K562 (cell line): ENCODE measurements around the gene TMEM72. TPM values are rescaled to one million over a fixed set of nuclear protein-coding genes. Genes with fewer than 3 reads are reported as not detected.

Experiments used
- ATAC-seq: fragments of 200-7000 bp; cut with Tn5 transposase; 3 replicates; pipeline ENCODE4 v1.9.1; 2020; ENCODE audit warnings: moderate library complexity
- BruUV-seq: library from RNA; stranded (reverse); fragments of 400-500 nt; replicated peaks from 2 replicates; lab custom pipeline; 2021; lab: Mats Ljungman, UMichigan
- CTCF ChIA-PET: fragments of 300-600 bp; formaldehyde crosslinking; extraction: SDS; loops from one replicate; lab custom pipeline; 2021; ENCODE audit warnings: low intra/inter-chr PET ratio; lab: Yijun Ruan, JAX
- POLR2A ChIA-PET: fragments of 300-600, 350-650 bp; sonication (Branson Sonifier 250); formaldehyde crosslinking; extraction: SDS; loops from one replicate; lab custom pipeline; 2021; ENCODE audit warnings: antibody characterized with exemption, inconsistent platforms; lab: Yijun Ruan, JAX
- DNase-seq, 4 experiments: peaks; one replicate each; pipeline versions ENCODE4 v3.0.0 to v3.0.0-alpha.2; 2011 to 2018; ENCODE audit warnings: low spot score in 3 of 4, mixed read lengths in 3 of 4; ENCODE audit errors: extremely low read depth in 1 of 4
- FAIRE-seq: peaks from 2 replicates; lab custom pipeline; 2011; peaks lifted over from hg19 to GRCh38; lab: Jason Lieb, UNC
- H2AFZ ChIP-seq: 2 replicates; pipeline ENCODE4 v1.6.0; 2011; ENCODE audit warnings: low read depth, low read length, control low read depth, inconsistent platforms
- H3K27ac ChIP-seq: fragments of 200-600 bp; 3 replicates; pipeline ENCODE4 v1.8.0; 2011; ENCODE audit warnings: low read depth, mild to moderate bottlenecking, control low read depth, inconsistent platforms, low read length, moderate library complexity, mixed read lengths; ENCODE audit errors: extremely low read depth
- H3K27me3 ChIP-seq, 2 experiments: fragments of 300-600 bp in 1 of 2; 2 replicates in 1 of 2; 3 replicates in 1 of 2; pipeline versions ENCODE4 v1.6.0 to v1.8.0; 2011; ENCODE audit warnings: inconsistent platforms in 2 of 2, low read length in 2 of 2, mild to moderate bottlenecking in 1 of 2, mixed read lengths in 1 of 2, moderate library complexity in 1 of 2; ENCODE audit not compliant: control insufficient read depth in 2 of 2, insufficient read depth in 2 of 2
- H3K36me3 ChIP-seq: fragments of 300-600 bp; 3 replicates; pipeline ENCODE4 v1.8.0; 2011; ENCODE audit warnings: mild to moderate bottlenecking, low read length, inconsistent platforms; ENCODE audit not compliant: control insufficient read depth, insufficient read depth
- H3K4me1 ChIP-seq, 2 experiments: fragments of 200-600 bp in 1 of 2; replicated peaks in 1 of 2; 2 replicates in 1 of 2; 3 replicates in 1 of 2; pipeline versions ENCODE4 v1.5.1 to v1.8.0; 2011; ENCODE audit warnings: inconsistent platforms in 2 of 2, low read length in 2 of 2, mild to moderate bottlenecking in 1 of 2, mixed read lengths in 1 of 2, moderate library complexity in 1 of 2; ENCODE audit not compliant: control insufficient read depth in 2 of 2, insufficient read depth in 2 of 2
- H3K4me2 ChIP-seq: 2 replicates; pipeline ENCODE4 v1.6.1; 2011; ENCODE audit warnings: low read length, control low read depth, inconsistent platforms, mixed read lengths; ENCODE audit not compliant: insufficient read depth
- H3K4me3 ChIP-seq: fragments of 200-600 bp; sonication (generic), shearing (Covaris generic); 2 replicates; pipeline ENCODE4 v1.5.1; 2016; ENCODE audit warnings: control low read depth, inconsistent platforms
- H3K79me2 ChIP-seq: fragments of 200-600 bp; 3 replicates; pipeline ENCODE4 v1.8.0; 2011; ENCODE audit warnings: low read length, inconsistent platforms; ENCODE audit not compliant: control insufficient read depth, insufficient read depth
- H3K9ac ChIP-seq, 2 experiments: 2 replicates each; pipeline versions ENCODE4 v1.6.0 to v1.6.1; 2011; ENCODE audit warnings: low read depth in 2 of 2, low read length in 2 of 2, control low read depth in 1 of 2, inconsistent platforms in 1 of 2, mild to moderate bottlenecking in 1 of 2, mixed read lengths in 1 of 2; ENCODE audit not compliant: insufficient read depth in 1 of 2
- H3K9me1 ChIP-seq: one replicate; pipeline ENCODE4 v1.6.0; 2011; ENCODE audit warnings: inconsistent platforms, mild to moderate bottlenecking, low read length, moderate library complexity; ENCODE audit not compliant: control insufficient read depth, insufficient read depth
- H3K9me3 ChIP-seq: replicated peaks from 2 replicates; pipeline ENCODE4 v1.5.1; 2011; ENCODE audit warnings: low read depth, low read length, inconsistent platforms; ENCODE audit not compliant: control insufficient read depth, insufficient read depth
- H4K20me1 ChIP-seq: replicated peaks from 2 replicates; pipeline ENCODE4 v1.6.1; 2011; ENCODE audit warnings: low read length, inconsistent platforms, mixed read lengths; ENCODE audit not compliant: control insufficient read depth, insufficient read depth
- ATF7 ChIP-seq: fragments of 450-650 bp; IDR thresholded peaks from 2 replicates; pipeline ENCODE4 v1.7.1; 2014; ENCODE audit warnings: mild to moderate bottlenecking, moderate library complexity
- CXXC5 ChIP-seq: fragments of 250-450 bp; sonication (Bioruptor Pico); IDR thresholded peaks from 2 replicates; pipeline ENCODE4 v1.8.0; 2022; ENCODE audit warnings: inconsistent platforms, mild to moderate bottlenecking, moderate library complexity
- GABPB1 ChIP-seq: sonication (generic); formaldehyde crosslinking; IDR thresholded peaks from 2 replicates; pipeline ENCODE4 v1.8.0; 2022; ENCODE audit warnings: mild to moderate bottlenecking, missing genetic modification reagents
- MAZ ChIP-seq, 2 experiments: fragments of 450-650 bp in 1 of 2; sonication (generic) in 1 of 2; formaldehyde crosslinking; IDR thresholded peaks in 1 of 2; conservative IDR thresholded peaks in 1 of 2; 2 replicates each; pipeline versions ENCODE4 v1.4.0 to v1.5.0; 2020; ENCODE audit warnings: mild to moderate bottlenecking in 1 of 2, missing genetic modification reagents in 1 of 2
- MTF1 ChIP-seq: fragments of 250-450 bp; sonication (Bioruptor Pico); IDR thresholded peaks from 2 replicates; pipeline ENCODE4 v1.9.0; 2021; ENCODE audit warnings: moderate library complexity, mild to moderate bottlenecking, inconsistent platforms, borderline replicate concordance
- NCOA4 ChIP-seq: fragments of 450-650 bp; IDR thresholded peaks from 2 replicates; pipeline ENCODE4 v1.6.1; 2018; ENCODE audit warnings: mild to moderate bottlenecking; ENCODE audit not compliant: partially characterized antibody
- POLR2AphosphoS5 ChIP-seq: IDR thresholded peaks from 2 replicates; pipeline ENCODE4 v1.6.1; 2011; ENCODE audit warnings: mild to moderate bottlenecking, low read depth, low read length, moderate library complexity; ENCODE audit not compliant: control insufficient read depth, insufficient read depth
- WGBS: fragments of 100-300 bp; shearing (Covaris generic); methylation state at CpG from one replicate; pipeline ENCODE4 v1.1.6; 2016; ENCODE audit warnings: low coverage, mixed read lengths; ENCODE audit not compliant: insufficient coverage; ENCODE audit errors: missing lambda C conversion rate; 5-methylcytosine and 5-hydroxymethylcytosine counted together
- in situ Hi-C: fragments of 300-500 bp; cut with MboI; formaldehyde crosslinking; loops from 4 replicates; pipeline ENCODE4 v1.15.0; 2018; ENCODE audit warnings: inconsistent platforms, mixed read lengths
- intact Hi-C: fragments of 100-400 bp; cut with micrococcal nuclease; formaldehyde crosslinking; loops from 2 replicates; pipeline ENCODE4 v1.14.2; 2022
- polyA plus RNA-seq, 8 experiments: library from polyadenylated mRNA; depleted of rRNA in 4 of 8; stranded (reverse) in 5 of 8; unstranded in 3 of 8; fragments of >200 nt; fragmentation: Nextera tagmentation in 2 of 8; fragmentation: Illumina TruSeq in 1 of 8; extraction: Ambion mirVana in 2 of 8; extraction: Trizol in 1 of 8; gene quantifications; 2 replicates each; pipeline versions ENCODE4 v1.2.1 to v1.2.3, GENCODE V29; 2011 to 2014; ENCODE audit warnings: inconsistent platforms in 1 of 8, missing spikeins in 1 of 8
- total RNA-seq, 7 experiments: library from RNA; depleted of rRNA in 6 of 7; stranded (reverse); fragments of >200 nt in 6 of 7; fragmentation: Illumina TruSeq in 2 of 7; extraction: Trizol in 2 of 7; gene quantifications; 2 replicates each; pipeline versions ENCODE4 v1.2.1 to v1.2.3, GENCODE V29; 2011 to 2021; ENCODE audit warnings: low replicate concordance in 1 of 7
- TF ChIP-seq, protein P1 (sequence below), 2 experiments: fragments of 450-650 bp; IDR thresholded peaks; 2 replicates each; pipeline ENCODE4 v1.6.1; 2018; ENCODE audit warnings: mild to moderate bottlenecking in 2 of 2, low read depth in 1 of 2; ENCODE audit not compliant: partially characterized antibody in 2 of 2
- TF ChIP-seq, protein P2 (sequence below): fragments of 450-650 bp; IDR thresholded peaks from 2 replicates; pipeline ENCODE4 v1.6.1; 2016; ENCODE audit warnings: borderline replicate concordance
- TF ChIP-seq, protein P3 (sequence below), 3 experiments: IDR thresholded peaks in 2 of 3; conservative IDR thresholded peaks in 1 of 3; 2 replicates each; pipeline ENCODE4 v1.5.1; 2011 to 2012; ENCODE audit warnings: low read length in 3 of 3, mild to moderate bottlenecking in 3 of 3, control low read depth in 2 of 3, improper control_type of control experiment in 1 of 3, inconsistent platforms in 1 of 3, low read depth in 1 of 3, mixed read lengths in 1 of 3, moderate library complexity in 1 of 3; ENCODE audit not compliant: insufficient read depth in 2 of 3

TMEM72 gene
- total and polyA plus RNA-seq, 9 of the 15 experiments (the other 6 are each of a cell fraction or from before 2014, with no cell fraction given), result not detected

DNA sequence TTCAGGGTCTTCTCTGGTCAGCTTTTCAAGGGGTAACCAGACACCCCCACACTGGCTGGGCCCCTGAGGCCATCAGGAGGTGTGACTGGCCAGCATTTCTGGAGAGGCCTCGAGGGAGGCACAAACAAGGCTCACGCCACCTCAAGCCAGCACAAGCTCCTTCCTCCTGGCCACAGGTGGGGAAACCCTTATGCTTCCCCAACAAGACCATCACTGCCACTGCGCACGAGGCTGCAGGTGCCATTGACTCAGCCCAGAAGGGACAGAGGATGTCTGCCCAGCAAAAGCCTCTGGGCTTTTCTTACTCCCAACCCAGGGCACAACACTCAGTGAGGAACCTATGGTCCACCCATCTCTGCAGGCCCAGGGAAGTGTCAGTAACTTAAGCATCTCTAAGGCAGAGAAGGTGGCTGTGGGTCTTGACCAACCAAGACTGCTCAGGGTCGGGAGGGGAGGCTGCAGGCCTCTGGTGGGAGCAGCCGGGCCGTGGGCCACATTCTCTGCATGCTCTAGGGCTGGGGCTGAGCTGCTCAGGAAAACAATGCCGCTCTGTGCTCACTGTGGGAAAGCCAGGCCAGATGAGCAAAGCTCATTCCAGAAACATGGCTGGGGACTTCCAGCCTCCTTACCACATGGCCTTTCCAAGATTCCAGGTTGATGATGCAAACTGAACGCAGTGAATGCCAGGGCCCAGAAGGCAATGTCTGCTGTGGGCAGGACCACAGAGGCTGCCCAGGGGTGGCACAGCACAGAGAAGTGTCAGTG, 24.2 kb downstream of the TMEM72 start (continued):
- TF ChIP-seq, protein P1, sequence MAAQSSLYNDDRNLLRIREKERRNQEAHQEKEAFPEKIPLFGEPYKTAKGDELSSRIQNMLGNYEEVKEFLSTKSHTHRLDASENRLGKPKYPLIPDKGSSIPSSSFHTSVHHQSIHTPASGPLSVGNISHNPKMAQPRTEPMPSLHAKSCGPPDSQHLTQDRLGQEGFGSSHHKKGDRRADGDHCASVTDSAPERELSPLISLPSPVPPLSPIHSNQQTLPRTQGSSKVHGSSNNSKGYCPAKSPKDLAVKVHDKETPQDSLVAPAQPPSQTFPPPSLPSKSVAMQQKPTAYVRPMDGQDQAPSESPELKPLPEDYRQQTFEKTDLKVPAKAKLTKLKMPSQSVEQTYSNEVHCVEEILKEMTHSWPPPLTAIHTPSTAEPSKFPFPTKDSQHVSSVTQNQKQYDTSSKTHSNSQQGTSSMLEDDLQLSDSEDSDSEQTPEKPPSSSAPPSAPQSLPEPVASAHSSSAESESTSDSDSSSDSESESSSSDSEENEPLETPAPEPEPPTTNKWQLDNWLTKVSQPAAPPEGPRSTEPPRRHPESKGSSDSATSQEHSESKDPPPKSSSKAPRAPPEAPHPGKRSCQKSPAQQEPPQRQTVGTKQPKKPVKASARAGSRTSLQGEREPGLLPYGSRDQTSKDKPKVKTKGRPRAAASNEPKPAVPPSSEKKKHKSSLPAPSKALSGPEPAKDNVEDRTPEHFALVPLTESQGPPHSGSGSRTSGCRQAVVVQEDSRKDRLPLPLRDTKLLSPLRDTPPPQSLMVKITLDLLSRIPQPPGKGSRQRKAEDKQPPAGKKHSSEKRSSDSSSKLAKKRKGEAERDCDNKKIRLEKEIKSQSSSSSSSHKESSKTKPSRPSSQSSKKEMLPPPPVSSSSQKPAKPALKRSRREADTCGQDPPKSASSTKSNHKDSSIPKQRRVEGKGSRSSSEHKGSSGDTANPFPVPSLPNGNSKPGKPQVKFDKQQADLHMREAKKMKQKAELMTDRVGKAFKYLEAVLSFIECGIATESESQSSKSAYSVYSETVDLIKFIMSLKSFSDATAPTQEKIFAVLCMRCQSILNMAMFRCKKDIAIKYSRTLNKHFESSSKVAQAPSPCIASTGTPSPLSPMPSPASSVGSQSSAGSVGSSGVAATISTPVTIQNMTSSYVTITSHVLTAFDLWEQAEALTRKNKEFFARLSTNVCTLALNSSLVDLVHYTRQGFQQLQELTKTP (IDR thresholded peaks at IDR 0.05; ENCODE audit: low read depth in 1 of 2, partially characterized antibody in 2 of 2), result no peak
- no peak for TF ChIP-seq GABPB1 (CRISPR knock-in tag)

DNA sequence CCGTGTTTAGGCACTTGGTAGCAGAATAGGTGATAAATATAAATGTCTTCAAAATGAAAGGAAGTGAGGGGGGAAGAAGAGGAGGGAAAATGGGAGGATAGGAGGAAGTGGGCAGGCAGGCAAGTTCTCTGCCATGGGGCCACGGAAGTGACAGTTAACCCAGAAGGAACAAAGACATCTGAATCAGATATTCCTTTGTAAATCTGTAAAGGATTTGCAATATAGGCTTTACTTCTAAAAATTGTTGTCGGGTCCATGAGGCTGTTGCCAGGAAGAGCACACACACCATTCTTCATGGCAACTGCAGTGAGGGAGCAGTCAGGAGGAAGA, 24.8 kb downstream of the TMEM72 start:
- no peak for FAIRE-seq
- TF ChIP-seq, protein P2, sequence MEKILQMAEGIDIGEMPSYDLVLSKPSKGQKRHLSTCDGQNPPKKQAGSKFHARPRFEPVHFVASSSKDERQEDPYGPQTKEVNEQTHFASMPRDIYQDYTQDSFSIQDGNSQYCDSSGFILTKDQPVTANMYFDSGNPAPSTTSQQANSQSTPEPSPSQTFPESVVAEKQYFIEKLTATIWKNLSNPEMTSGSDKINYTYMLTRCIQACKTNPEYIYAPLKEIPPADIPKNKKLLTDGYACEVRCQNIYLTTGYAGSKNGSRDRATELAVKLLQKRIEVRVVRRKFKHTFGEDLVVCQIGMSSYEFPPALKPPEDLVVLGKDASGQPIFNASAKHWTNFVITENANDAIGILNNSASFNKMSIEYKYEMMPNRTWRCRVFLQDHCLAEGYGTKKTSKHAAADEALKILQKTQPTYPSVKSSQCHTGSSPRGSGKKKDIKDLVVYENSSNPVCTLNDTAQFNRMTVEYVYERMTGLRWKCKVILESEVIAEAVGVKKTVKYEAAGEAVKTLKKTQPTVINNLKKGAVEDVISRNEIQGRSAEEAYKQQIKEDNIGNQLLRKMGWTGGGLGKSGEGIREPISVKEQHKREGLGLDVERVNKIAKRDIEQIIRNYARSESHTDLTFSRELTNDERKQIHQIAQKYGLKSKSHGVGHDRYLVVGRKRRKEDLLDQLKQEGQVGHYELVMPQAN, result no peak
- TF ChIP-seq POLR2AphosphoS5 (no peak), MAZ (CRISPR knock-in tag; conservative IDR thresholded peaks at IDR 0.05 in 1 of 2, IDR thresholded peaks at IDR 0.05 in 1 of 2) (no peak), ATF7 (no peak), MTF1 (CRISPR knock-in tag) (no peak), NCOA4 (no peak), CXXC5 (CRISPR knock-in tag) (no peak)
- TF ChIP-seq, protein P3, sequence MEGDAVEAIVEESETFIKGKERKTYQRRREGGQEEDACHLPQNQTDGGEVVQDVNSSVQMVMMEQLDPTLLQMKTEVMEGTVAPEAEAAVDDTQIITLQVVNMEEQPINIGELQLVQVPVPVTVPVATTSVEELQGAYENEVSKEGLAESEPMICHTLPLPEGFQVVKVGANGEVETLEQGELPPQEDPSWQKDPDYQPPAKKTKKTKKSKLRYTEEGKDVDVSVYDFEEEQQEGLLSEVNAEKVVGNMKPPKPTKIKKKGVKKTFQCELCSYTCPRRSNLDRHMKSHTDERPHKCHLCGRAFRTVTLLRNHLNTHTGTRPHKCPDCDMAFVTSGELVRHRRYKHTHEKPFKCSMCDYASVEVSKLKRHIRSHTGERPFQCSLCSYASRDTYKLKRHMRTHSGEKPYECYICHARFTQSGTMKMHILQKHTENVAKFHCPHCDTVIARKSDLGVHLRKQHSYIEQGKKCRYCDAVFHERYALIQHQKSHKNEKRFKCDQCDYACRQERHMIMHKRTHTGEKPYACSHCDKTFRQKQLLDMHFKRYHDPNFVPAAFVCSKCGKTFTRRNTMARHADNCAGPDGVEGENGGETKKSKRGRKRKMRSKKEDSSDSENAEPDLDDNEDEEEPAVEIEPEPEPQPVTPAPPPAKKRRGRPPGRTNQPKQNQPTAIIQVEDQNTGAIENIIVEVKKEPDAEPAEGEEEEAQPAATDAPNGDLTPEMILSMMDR (IDR thresholded peaks at IDR 0.05 in 2 of 3, conservative IDR thresholded peaks at IDR 0.05 in 1 of 3; ENCODE audit: insufficient read depth in 2 of 3, low read depth in 1 of 3, low read length in 3 of 3), result no peak

More for the DNA sequence above, 24.8 kb downstream of the TMEM72 start:
- BruUV-seq, result no TSS peak
- Histone ChIP-seq H3K9me1 (no peaks in the 10 kb centered on the region), H3K36me3 (no peaks in the 10 kb centered on the region), H3K4me3 (no peak overlapping the region), H3K27me3 (peaks cover 9 to 39% of the 10 kb centered on the region in 2 experiments; a peak in 4 of 5 replicates), H3K79me2 (no peaks in the 10 kb centered on the region), H3K9me3 (no peaks in the 10 kb centered on the region), H2AFZ (no peak overlapping the region), H3K9ac (no peak overlapping the region), H3K4me2 (no peak overlapping the region), H4K20me1 (peaks cover 2% of the 10 kb centered on the region; the same call in 1 of the 2 replicates), H3K27ac (no peak overlapping the region), H3K4me1 (no peaks in the 10 kb centered on the region)
- intact Hi-C loops (no loop called here), in situ Hi-C loops (no loop called here)
- CTCF ChIA-PET, result no interaction called here
- WGBS, result 2% methylated on average over 3 of the region's 3 CpGs
- ATAC-seq (no peak), DNase-seq (no peak)
- POLR2A ChIA-PET, result interaction anchor here (1.1 kb wide), 1 partner anchor 14 kb away, joined by 3 read pairs; no protein-coding TSS in a partner anchor
